GM18519 (cell line): ENCODE measurements around the gene ANKRD24.
"Not testable (repeated sequence)": the region's sequence is repeated elsewhere in the genome, so short reads cannot be mapped to it uniquely, and the experiment has no call there.

Source experiments
- ATAC-seq: cut with Tn5 transposase; IDR thresholded peaks from one replicate; pipeline ENCODE4 v1.9.1; 2021; ENCODE audit warnings: mild to moderate bottlenecking, moderate library complexity; ENCODE audit not compliant: unreplicated experiment, low FRiP score

The ANKRD24 gene

GRCh38 chr19:4182084-4182810, at the start of gene ANKRD24, which contains the start of gene SIRT6:
ANKRD24 (plus strand) TSS chr19:4182689; CDS start chr19:4186426, 3,737 bp downstream.
SIRT6 (minus strand) TSS chr19:4182563; CDS start chr19:4182539, 24 bp downstream.
- peak; percentile 44 for ATAC-seq

GRCh38 chr19:4134351-4134750, 48.1 kb upstream of the ANKRD24 start:
- no peak for ATAC-seq

GRCh38 chr19:4135386-4135785, 47.1 kb upstream of the ANKRD24 start:
- ATAC-seq, result not testable (repeated sequence)

GRCh38 chr19:4136680-4137088, 45.8 kb upstream of the ANKRD24 start:
- no peak for ATAC-seq

- no peak for ATAC-seq
These were observed 44.0 kb upstream of the ANKRD24 start for GRCh38 chr19:4138445-4138844.

- ATAC-seq, result no peak
These were observed 42.8 kb upstream of the ANKRD24 start for GRCh38 chr19:4139614-4140236.

- ATAC-seq, result no peak
These were observed 42.2 kb upstream of the ANKRD24 start for GRCh38 chr19:4140237-4140711.

- ATAC-seq, result not testable (repeated sequence)
These were observed 39.6 kb upstream of the ANKRD24 start for GRCh38 chr19:4142916-4143315.

GRCh38 chr19:4144666-4145249, 37.7 kb upstream of the ANKRD24 start:
- ATAC-seq, result no peak

- no peak for ATAC-seq
These were observed 32.8 kb upstream of the ANKRD24 start for GRCh38 chr19:4149518-4150288.

GRCh38 chr19:4151623-4152022, 30.9 kb upstream of the ANKRD24 start:
- no peak for ATAC-seq

GRCh38 chr19:4152241-4152998, 30.1 kb upstream of the ANKRD24 start:
- no peak for ATAC-seq

GRCh38 chr19:4154571-4155312, 27.7 kb upstream of the ANKRD24 start:
- no peak for ATAC-seq

GRCh38 chr19:4157164-4157563, 25.3 kb upstream of the ANKRD24 start:
- no peak for ATAC-seq

GRCh38 chr19:4157971-4158370, 24.5 kb upstream of the ANKRD24 start:
- not testable (repeated sequence) for ATAC-seq

- no peak for ATAC-seq
These were observed 20.9 kb upstream of the ANKRD24 start for GRCh38 chr19:4161415-4162077.

GRCh38 chr19:4164262-4164661, 18.2 kb upstream of the ANKRD24 start:
- ATAC-seq, result no peak

- ATAC-seq, result no peak
These were observed 10.8 kb upstream of the ANKRD24 start for GRCh38 chr19:4171676-4172075.
